GM23248 (cell line): ENCODE data around the gene CBFA2T2.

ENCODE experiments used
- EZH2 ChIP-seq: fragments of 200-600 bp; sonication (generic); IDR thresholded peaks from 2 replicates; pipeline ENCODE4 v1.6.1; 2018; ENCODE audit warnings: antibody characterized with exemption, mild to moderate bottlenecking; ENCODE audit not compliant: insufficient read depth, poor library complexity, severe bottlenecking
- EZH2phosphoT487 ChIP-seq: fragments of 200-600 bp; sonication (generic); IDR thresholded peaks from 2 replicates; pipeline ENCODE4 v1.6.1; 2018; ENCODE audit warnings: antibody characterized with exemption, moderate library complexity, mild to moderate bottlenecking, low read depth; ENCODE audit not compliant: insufficient read depth

- no peak for TF ChIP-seq EZH2
- no peak for TF ChIP-seq EZH2phosphoT487
Measured at GRCh38 chr20:33612001-33612400, 122.1 kb downstream of the CBFA2T2 start.
